ENCODE measurements around the gene ARHGAP6.

The ARHGAP6 gene

GRCh38 chrX:11296051-11296450 lies 369.7 kb downstream of the ARHGAP6 start:
- no peaks in the 10 kb centered on the region for H3K36me3 Mint-ChIP-seq (ENCODE audit: low read depth)
- H3K27me3 Mint-ChIP-seq (ENCODE audit: low read depth), result no peaks in the 10 kb centered on the region
- H3K4me3 Mint-ChIP-seq, result no peak overlapping the region
- H3K4me1 Mint-ChIP-seq (ENCODE audit: low read depth), result no peaks in the 10 kb centered on the region
- no peaks in the 10 kb centered on the region for H3K9me3 Mint-ChIP-seq
- no peak overlapping the region for H3K27ac Mint-ChIP-seq

- no peaks in the 10 kb centered on the region for H3K36me3 Mint-ChIP-seq (ENCODE audit: low read depth)
- H3K4me3 Mint-ChIP-seq, result no peak within 1 kb of the TSS
- no peaks in the 10 kb centered on the region for H3K4me1 Mint-ChIP-seq (ENCODE audit: low read depth)
- H3K27me3 Mint-ChIP-seq (ENCODE audit: low read depth), result no peaks in the 10 kb centered on the region
- no peaks in the 10 kb centered on the region for H3K9me3 Mint-ChIP-seq
- no peak within 1 kb of the TSS for H3K27ac Mint-ChIP-seq
Observed at GRCh38 chrX:11293113-11293512, 372.6 kb downstream of the ARHGAP6 start, which contains the start of gene AMELX. Gene AMELX (plus strand): TSS chrX:11293413. CDS start chrX:11294789, 1,376 bp downstream.

GRCh38 chrX:11290416-11291102 lies 375.2 kb downstream of the ARHGAP6 start:
- Mint-ChIP-seq H3K4me1 (ENCODE audit: low read depth) (no peaks in the 10 kb centered on the region), H3K27me3 (ENCODE audit: low read depth) (no peaks in the 10 kb centered on the region), H3K36me3 (ENCODE audit: low read depth) (no peaks in the 10 kb centered on the region), H3K4me3 (no peak overlapping the region), H3K9me3 (no peaks in the 10 kb centered on the region), H3K27ac (no peak overlapping the region)

GRCh38 chrX:11287505-11287904 lies 378.2 kb downstream of the ARHGAP6 start:
- Mint-ChIP-seq H3K27ac (no peak overlapping the region), H3K9me3 (no peaks in the 10 kb centered on the region), H3K27me3 (ENCODE audit: low read depth) (no peaks in the 10 kb centered on the region), H3K36me3 (ENCODE audit: low read depth) (no peaks in the 10 kb centered on the region), H3K4me1 (ENCODE audit: low read depth) (no peaks in the 10 kb centered on the region), H3K4me3 (no peak overlapping the region)

- Mint-ChIP-seq H3K27ac (no peak overlapping the region), H3K9me3 (no peaks in the 10 kb centered on the region), H3K27me3 (ENCODE audit: low read depth) (no peaks in the 10 kb centered on the region), H3K36me3 (ENCODE audit: low read depth) (no peaks in the 10 kb centered on the region), H3K4me3 (no peak overlapping the region), H3K4me1 (ENCODE audit: low read depth) (no peaks in the 10 kb centered on the region)
Observed at GRCh38 chrX:11285651-11286050, 380.1 kb downstream of the ARHGAP6 start.

- Mint-ChIP-seq H3K4me1 (ENCODE audit: low read depth) (no peaks in the 10 kb centered on the region), H3K27ac (no peak overlapping the region), H3K9me3 (no peaks in the 10 kb centered on the region), H3K27me3 (ENCODE audit: low read depth) (no peaks in the 10 kb centered on the region), H3K4me3 (no peak overlapping the region), H3K36me3 (ENCODE audit: low read depth) (no peaks in the 10 kb centered on the region)
Observed at GRCh38 chrX:11282043-11282442, 383.7 kb downstream of the ARHGAP6 start.

GRCh38 chrX:11273544-11273943 lies 392.2 kb downstream of the ARHGAP6 start:
- H3K4me1 Mint-ChIP-seq (ENCODE audit: low read depth), result no peaks in the 10 kb centered on the region
- no peaks in the 10 kb centered on the region for H3K9me3 Mint-ChIP-seq
- H3K27ac Mint-ChIP-seq, result no peak overlapping the region
- no peaks in the 10 kb centered on the region for H3K36me3 Mint-ChIP-seq (ENCODE audit: low read depth)
- H3K27me3 Mint-ChIP-seq (ENCODE audit: low read depth), result no peaks in the 10 kb centered on the region
- H3K4me3 Mint-ChIP-seq, result no peak overlapping the region

GRCh38 chrX:11272863-11273262 lies 392.9 kb downstream of the ARHGAP6 start:
- Mint-ChIP-seq H3K27ac (no peak overlapping the region), H3K27me3 (ENCODE audit: low read depth) (no peaks in the 10 kb centered on the region), H3K4me1 (ENCODE audit: low read depth) (no peaks in the 10 kb centered on the region), H3K36me3 (ENCODE audit: low read depth) (no peaks in the 10 kb centered on the region), H3K9me3 (no peaks in the 10 kb centered on the region), H3K4me3 (no peak overlapping the region)

- no peaks in the 10 kb centered on the region for H3K4me1 Mint-ChIP-seq (ENCODE audit: low read depth)
- no peak overlapping the region for H3K4me3 Mint-ChIP-seq
- no peaks in the 10 kb centered on the region for H3K9me3 Mint-ChIP-seq
- no peak overlapping the region for H3K27ac Mint-ChIP-seq
- no peaks in the 10 kb centered on the region for H3K36me3 Mint-ChIP-seq (ENCODE audit: low read depth)
- no peaks in the 10 kb centered on the region for H3K27me3 Mint-ChIP-seq (ENCODE audit: low read depth)
Observed at GRCh38 chrX:11272290-11272689, 393.4 kb downstream of the ARHGAP6 start.

GRCh38 chrX:11269996-11270395 lies 395.7 kb downstream of the ARHGAP6 start:
- no peaks in the 10 kb centered on the region for H3K36me3 Mint-ChIP-seq (ENCODE audit: low read depth)
- no peaks in the 10 kb centered on the region for H3K9me3 Mint-ChIP-seq
- no peak overlapping the region for H3K4me3 Mint-ChIP-seq
- no peak overlapping the region for H3K27ac Mint-ChIP-seq
- no peaks in the 10 kb centered on the region for H3K4me1 Mint-ChIP-seq (ENCODE audit: low read depth)
- no peaks in the 10 kb centered on the region for H3K27me3 Mint-ChIP-seq (ENCODE audit: low read depth)

GRCh38 chrX:11269006-11269405 lies 396.7 kb downstream of the ARHGAP6 start:
- no peak overlapping the region for H3K27ac Mint-ChIP-seq
- no peaks in the 10 kb centered on the region for H3K9me3 Mint-ChIP-seq
- H3K27me3 Mint-ChIP-seq (ENCODE audit: low read depth), result no peaks in the 10 kb centered on the region
- H3K4me1 Mint-ChIP-seq (ENCODE audit: low read depth), result no peaks in the 10 kb centered on the region
- no peak overlapping the region for H3K4me3 Mint-ChIP-seq
- no peaks in the 10 kb centered on the region for H3K36me3 Mint-ChIP-seq (ENCODE audit: low read depth)

GRCh38 chrX:11267425-11267824 lies 398.3 kb downstream of the ARHGAP6 start:
- Mint-ChIP-seq H3K4me3 (no peak overlapping the region), H3K27ac (no peak overlapping the region), H3K9me3 (no peaks in the 10 kb centered on the region), H3K4me1 (ENCODE audit: low read depth) (no peaks in the 10 kb centered on the region), H3K36me3 (ENCODE audit: low read depth) (no peaks in the 10 kb centered on the region), H3K27me3 (ENCODE audit: low read depth) (no peaks in the 10 kb centered on the region)

- no peaks in the 10 kb centered on the region for H3K4me1 Mint-ChIP-seq (ENCODE audit: low read depth)
- no peaks in the 10 kb centered on the region for H3K27me3 Mint-ChIP-seq (ENCODE audit: low read depth)
- no peaks in the 10 kb centered on the region for H3K9me3 Mint-ChIP-seq
- no peaks in the 10 kb centered on the region for H3K36me3 Mint-ChIP-seq (ENCODE audit: low read depth)
- H3K27ac Mint-ChIP-seq, result no peak overlapping the region
- H3K4me3 Mint-ChIP-seq, result no peak overlapping the region
Observed at GRCh38 chrX:11266573-11267003, 399.1 kb downstream of the ARHGAP6 start.

- Mint-ChIP-seq H3K9me3 (no peaks in the 10 kb centered on the region), H3K4me3 (no peak overlapping the region), H3K27me3 (ENCODE audit: low read depth) (no peaks in the 10 kb centered on the region), H3K27ac (no peak overlapping the region), H3K4me1 (ENCODE audit: low read depth) (no peaks in the 10 kb centered on the region), H3K36me3 (ENCODE audit: low read depth) (no peaks in the 10 kb centered on the region)
Observed at GRCh38 chrX:11265352-11265751, 400.4 kb downstream of the ARHGAP6 start.

GRCh38 chrX:11264925-11265324 lies 400.8 kb downstream of the ARHGAP6 start:
- no peaks in the 10 kb centered on the region for H3K4me1 Mint-ChIP-seq (ENCODE audit: low read depth)
- H3K27ac Mint-ChIP-seq, result no peak overlapping the region
- no peak overlapping the region for H3K4me3 Mint-ChIP-seq
- no peaks in the 10 kb centered on the region for H3K27me3 Mint-ChIP-seq (ENCODE audit: low read depth)
- H3K36me3 Mint-ChIP-seq (ENCODE audit: low read depth), result no peaks in the 10 kb centered on the region
- no peaks in the 10 kb centered on the region for H3K9me3 Mint-ChIP-seq

GRCh38 chrX:11261260-11261659 lies 404.5 kb downstream of the ARHGAP6 start:
- no peaks in the 10 kb centered on the region for H3K36me3 Mint-ChIP-seq (ENCODE audit: low read depth)
- H3K4me1 Mint-ChIP-seq (ENCODE audit: low read depth), result no peaks in the 10 kb centered on the region
- H3K27me3 Mint-ChIP-seq (ENCODE audit: low read depth), result no peaks in the 10 kb centered on the region
- no peaks in the 10 kb centered on the region for H3K9me3 Mint-ChIP-seq
- no peak overlapping the region for H3K27ac Mint-ChIP-seq
- H3K4me3 Mint-ChIP-seq, result no peak overlapping the region

All from T-helper 1 cell treated with Interleukin-12 subunit alpha and Interleukin-12 subunit beta and Interleukin-4 antibody, amounts not matched to agents 30 μg/mL and 1 μg/mL, for 36 hours (primary cell).